AG08396 (cell line): ENCODE measurements around the gene LCE1A.

Experiments
- DNase-seq: peaks from one replicate; pipeline ENCODE4 v3.0.0; 2012; ENCODE audit warnings: low spot score, mixed read lengths

The LCE1A gene

GRCh38 chr1:152870831-152871730, 43.8 kb downstream of the LCE1A start:
- DNase-seq = peak; percentile 44

GRCh38 chr1:152871731-152872126, 44.5 kb downstream of the LCE1A start:
- no peak for DNase-seq

DNA sequence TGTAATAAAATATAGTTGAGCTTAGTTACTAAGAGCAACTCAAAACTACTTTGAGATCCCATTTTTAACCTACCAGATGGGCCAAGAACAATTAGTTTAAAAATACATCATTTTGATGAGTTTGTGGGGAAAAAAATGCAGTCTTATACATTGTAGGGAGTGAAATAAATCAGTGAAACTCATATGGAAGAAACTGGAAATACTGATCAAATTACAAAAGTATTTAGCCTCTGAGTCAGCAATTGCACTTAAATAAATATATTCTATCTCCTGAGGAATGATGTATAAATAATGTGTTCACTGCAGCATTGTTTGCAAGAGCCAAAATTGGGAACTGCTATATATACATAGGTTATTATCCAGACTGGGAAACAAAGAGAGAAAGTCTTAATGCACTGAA, 46.2 kb downstream of the LCE1A start:
- DNase-seq = no peak

- DNase-seq = no peak
These were observed 49.6 kb downstream of the LCE1A start for GRCh38 chr1:152876827-152877226.
